ENCODE results near the gene CPE. TPM values are rescaled to one million over a fixed set of nuclear protein-coding genes. Genes with fewer than 3 reads are reported as not detected.

CPE gene
- total RNA-seq, 4 donors from 2014 or later: 82.8 to 136 (median 113) TPM

- no peaks in the 10 kb centered on the region for H3K9me3 ChIP-seq
- TF ChIP-seq POLR2A (IDR thresholded peaks at IDR 0.05) (no peak), EP300 (IDR thresholded peaks at IDR 0.05) (no peak)
- TF ChIP-seq, protein P1, sequence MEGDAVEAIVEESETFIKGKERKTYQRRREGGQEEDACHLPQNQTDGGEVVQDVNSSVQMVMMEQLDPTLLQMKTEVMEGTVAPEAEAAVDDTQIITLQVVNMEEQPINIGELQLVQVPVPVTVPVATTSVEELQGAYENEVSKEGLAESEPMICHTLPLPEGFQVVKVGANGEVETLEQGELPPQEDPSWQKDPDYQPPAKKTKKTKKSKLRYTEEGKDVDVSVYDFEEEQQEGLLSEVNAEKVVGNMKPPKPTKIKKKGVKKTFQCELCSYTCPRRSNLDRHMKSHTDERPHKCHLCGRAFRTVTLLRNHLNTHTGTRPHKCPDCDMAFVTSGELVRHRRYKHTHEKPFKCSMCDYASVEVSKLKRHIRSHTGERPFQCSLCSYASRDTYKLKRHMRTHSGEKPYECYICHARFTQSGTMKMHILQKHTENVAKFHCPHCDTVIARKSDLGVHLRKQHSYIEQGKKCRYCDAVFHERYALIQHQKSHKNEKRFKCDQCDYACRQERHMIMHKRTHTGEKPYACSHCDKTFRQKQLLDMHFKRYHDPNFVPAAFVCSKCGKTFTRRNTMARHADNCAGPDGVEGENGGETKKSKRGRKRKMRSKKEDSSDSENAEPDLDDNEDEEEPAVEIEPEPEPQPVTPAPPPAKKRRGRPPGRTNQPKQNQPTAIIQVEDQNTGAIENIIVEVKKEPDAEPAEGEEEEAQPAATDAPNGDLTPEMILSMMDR (IDR thresholded peaks at IDR 0.05): no peak
- WGBS, 2 donors: 89 to 94% methylated on average over 9 of the region's 9 CpGs
- H3K4me1 ChIP-seq: no peaks in the 10 kb centered on the region
- H3K27ac ChIP-seq: no peak overlapping the region
- H3K27me3 ChIP-seq: no peaks in the 10 kb centered on the region
- H3K4me3 ChIP-seq: no peak overlapping the region
- DNase-seq (ENCODE audit: low spot score in 2 of 2): no peak
- no peaks in the 10 kb centered on the region for H3K36me3 ChIP-seq
Observed at GRCh38 chr4:165507381-165507780, 128.6 kb downstream of the CPE start.

DNA sequence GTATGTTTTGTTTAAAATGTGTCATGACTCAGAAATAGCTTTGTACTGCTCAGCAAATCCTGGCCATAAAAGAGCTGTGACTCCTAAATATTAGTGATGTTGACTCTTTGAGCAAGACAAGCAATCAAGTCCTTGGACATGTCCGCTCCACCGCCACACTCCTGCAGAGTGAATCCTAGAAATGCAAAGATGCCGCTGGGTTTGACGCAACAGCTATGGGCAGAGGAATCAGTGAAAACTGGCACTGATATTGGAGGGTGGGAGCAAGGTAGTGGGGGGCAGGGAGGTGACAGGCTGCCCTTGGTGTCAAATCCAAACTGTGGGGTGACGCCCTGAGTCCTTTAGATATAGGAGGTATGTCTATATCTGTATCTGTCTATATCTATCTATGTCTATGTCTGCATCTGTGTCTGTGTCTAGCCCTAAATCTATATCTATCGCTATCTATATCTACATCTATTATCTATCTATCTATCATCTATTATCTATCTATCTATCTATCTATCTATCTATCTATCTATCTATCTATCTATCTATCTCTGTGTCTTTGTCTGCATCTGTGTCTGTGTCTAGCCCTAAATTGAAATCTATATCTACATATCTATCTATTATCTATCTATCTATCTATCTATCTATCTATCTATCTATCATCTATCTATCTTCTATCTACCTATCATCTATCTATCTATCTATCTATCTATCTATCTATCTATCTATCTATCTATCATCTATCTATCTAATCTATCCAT is 129.7 kb downstream of the CPE start:
- Histone ChIP-seq H3K9me3 (no peaks in the 10 kb centered on the region), H3K36me3 (no peaks in the 10 kb centered on the region), H3K27me3 (no peaks in the 10 kb centered on the region), H3K4me3 (no peak overlapping the region), H3K27ac (no peak overlapping the region), H3K4me1 (no peaks in the 10 kb centered on the region)
- 96 to 98% methylated on average over 6 of the region's 6 CpGs for WGBS, 2 donors
- DNase-seq (ENCODE audit: low spot score in 2 of 2): no peak
- TF ChIP-seq EP300 (IDR thresholded peaks at IDR 0.05) (no peak), POLR2A (IDR thresholded peaks at IDR 0.05) (no peak)
- TF ChIP-seq, protein P1 (IDR thresholded peaks at IDR 0.05): no peak

DNA sequence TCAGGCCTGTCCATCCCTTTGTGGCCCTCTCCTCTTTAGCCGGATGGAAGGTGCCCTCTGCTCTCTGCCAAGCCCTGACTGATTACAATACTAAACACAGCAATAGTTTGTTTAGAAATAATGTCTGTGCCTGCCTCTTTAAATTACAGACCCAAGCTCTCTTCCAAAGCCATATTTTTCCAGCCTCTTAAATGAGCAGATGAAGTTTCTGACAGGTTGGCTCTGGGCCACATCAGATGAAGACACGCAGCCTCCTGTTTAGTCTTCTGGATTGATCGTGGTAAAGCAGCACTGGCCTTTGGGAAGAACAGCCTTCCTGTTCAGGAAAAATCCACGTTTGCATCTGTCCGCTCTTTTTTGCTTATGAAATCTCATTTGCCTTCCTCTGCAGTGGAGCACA is 133.6 kb downstream of the CPE start:
- Histone ChIP-seq H3K4me3 (no peak overlapping the region), H3K36me3 (no peaks in the 10 kb centered on the region), H3K9me3 (no peaks in the 10 kb centered on the region), H3K4me1 (no peaks in the 10 kb centered on the region), H3K27me3 (peaks cover 0 to 6% of the 10 kb centered on the region in 2 donors), H3K27ac (no peak overlapping the region)
- TF ChIP-seq EP300 (IDR thresholded peaks at IDR 0.05) (no peak), POLR2A (IDR thresholded peaks at IDR 0.05) (no peak)
- TF ChIP-seq, protein P1 (IDR thresholded peaks at IDR 0.05): no peak
- DNase-seq (ENCODE audit: low spot score in 2 of 2): no peak
- 54 to 56% methylated on average over 5 of the region's 5 CpGs for WGBS, 2 donors

DNA sequence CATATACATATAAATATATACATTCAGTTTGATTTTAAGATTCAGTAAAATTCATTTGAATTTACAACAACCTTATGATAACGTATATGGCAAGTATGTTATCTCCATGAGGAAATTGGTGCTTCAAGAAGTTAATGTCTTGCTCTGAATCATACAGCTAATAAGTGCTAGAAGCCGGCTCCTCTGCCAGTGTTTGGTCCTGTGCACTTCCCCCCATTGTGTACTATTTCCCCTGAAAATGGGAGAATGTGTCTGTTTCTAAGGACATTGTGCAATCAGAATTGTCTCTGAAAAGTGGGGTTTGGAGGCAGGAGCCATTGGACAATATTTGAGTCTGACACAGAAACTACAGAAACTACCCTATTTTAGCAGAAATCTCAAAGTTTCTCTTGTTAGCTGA is 135.9 kb downstream of the CPE start:
- Histone ChIP-seq H3K27me3 (peaks cover 0 to 6% of the 10 kb centered on the region in 2 donors), H3K9me3 (no peaks in the 10 kb centered on the region), H3K36me3 (no peaks in the 10 kb centered on the region), H3K4me3 (no peak overlapping the region), H3K27ac (no peak overlapping the region), H3K4me1 (no peaks in the 10 kb centered on the region)
- TF ChIP-seq, protein P1 (IDR thresholded peaks at IDR 0.05): no peak
- TF ChIP-seq EP300 (IDR thresholded peaks at IDR 0.05) (no peak), POLR2A (IDR thresholded peaks at IDR 0.05) (no peak)
- WGBS, 2 donors: 87 to 93% methylated on average over 2 of the region's 2 CpGs
- DNase-seq (ENCODE audit: low spot score in 2 of 2): no peak

GRCh38 chr4:165515201-165515600 is 136.4 kb downstream of the CPE start:
- WGBS, 2 donors: 74 to 91% methylated on average over 2 of the region's 2 CpGs
- H3K4me3 ChIP-seq: no peak overlapping the region
- TF ChIP-seq POLR2A (IDR thresholded peaks at IDR 0.05) (no peak), EP300 (IDR thresholded peaks at IDR 0.05) (no peak)
- TF ChIP-seq, protein P1 (IDR thresholded peaks at IDR 0.05): no peak

More at GRCh38 chr4:165515201-165515600, 136.4 kb downstream of the CPE start:
- peaks cover 0 to 6% of the 10 kb centered on the region in 2 donors for H3K27me3 ChIP-seq
- H3K27ac ChIP-seq: no peak overlapping the region
- DNase-seq (ENCODE audit: low spot score in 2 of 2): no peak
- H3K4me1 ChIP-seq: no peaks in the 10 kb centered on the region
- no peaks in the 10 kb centered on the region for H3K9me3 ChIP-seq
- H3K36me3 ChIP-seq: no peaks in the 10 kb centered on the region

Measured in tibial nerve (tissue), 4 donors.